T-helper 2 cell treated with Interferon-gamma antibody and Interleukin-4, amounts not matched to agents 100 ng/mL and 5 ng/mL, for 36 hours (primary cell): Measurements from ENCODE around the gene NEK2. TPM values are rescaled to one million over a fixed set of nuclear protein-coding genes. Genes with fewer than 3 reads are reported as not detected.

Experiments
- intact Hi-C: fragments of 100-400 bp; cut with micrococcal nuclease; formaldehyde crosslinking; loops from one replicate; pipeline ENCODE4 v1.15.1; 2023
- total RNA-seq: library from RNA; stranded (reverse); gene quantifications from 2 replicates; pipeline ENCODE4 v1.2.3, GENCODE V29; 2022

NEK2 gene
- total RNA-seq, 1 donor from 2014 or later = 29.6 TPM

DNA sequence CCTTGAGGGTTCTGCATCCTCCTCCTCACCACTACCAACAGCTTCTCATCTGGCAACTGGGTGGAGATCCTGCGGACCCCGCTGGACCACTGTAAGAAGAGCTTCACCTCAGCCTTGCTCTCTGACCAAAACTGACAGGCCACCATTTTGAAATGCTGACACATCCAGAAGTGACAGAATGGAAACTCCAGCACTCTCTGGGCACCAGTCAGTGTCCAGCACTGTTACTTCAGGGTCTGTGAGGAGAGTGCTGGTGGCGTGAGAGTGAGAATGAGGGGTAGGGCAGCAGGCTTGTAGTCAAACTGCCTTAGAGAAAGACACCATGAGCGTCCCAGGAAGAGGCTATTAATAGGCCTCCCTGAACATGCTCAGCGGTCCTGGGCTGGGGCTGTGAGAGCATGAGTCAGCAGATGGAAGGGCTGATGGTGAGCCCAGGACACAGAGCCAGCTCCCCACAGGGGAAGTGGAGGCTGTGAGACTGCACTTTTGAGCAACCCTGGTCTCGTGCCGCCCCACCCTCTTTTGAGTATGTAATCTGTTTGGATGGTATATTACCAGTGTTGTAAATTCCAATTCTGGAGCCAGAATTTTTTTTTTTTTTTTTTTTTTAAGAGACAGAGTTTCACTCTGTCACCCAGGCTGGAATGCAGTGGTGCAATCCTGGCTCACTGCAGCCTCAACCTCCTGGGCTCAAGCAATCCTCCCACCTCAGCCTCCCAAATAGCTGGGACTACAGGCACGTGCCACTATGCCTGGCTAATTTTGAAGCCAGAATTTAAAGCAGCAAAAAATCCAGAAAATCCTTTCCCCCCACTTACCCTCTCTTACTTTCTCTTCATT, 62.1 kb downstream of the NEK2 start:
- intact Hi-C loops = no loop called here

DNA sequence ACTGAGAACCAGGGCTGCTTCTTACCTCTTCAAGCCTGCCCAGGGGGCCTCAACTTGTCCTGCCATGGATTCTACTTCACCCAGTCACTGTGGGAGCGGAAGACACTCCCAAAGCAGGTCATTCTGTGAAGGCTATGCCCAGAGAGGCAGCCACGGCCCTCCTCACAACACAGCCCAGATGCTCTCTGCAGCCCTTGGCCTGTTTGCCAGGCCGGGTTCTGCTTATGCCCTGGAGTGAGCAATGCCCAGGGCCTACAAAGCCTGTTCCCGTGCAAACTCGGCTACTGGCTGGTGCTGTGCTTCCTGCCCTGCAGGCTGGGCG, 62.7 kb downstream of the NEK2 start:
- intact Hi-C loops = no loop called here

Other genes with a start within 250 kb of the NEK2 start
- not detected in 2 replicates for gene RD3, start 183.5 kb downstream of the NEK2 start, total RNA-seq
- 11.5 and 12.7 TPM in 2 replicates for gene SLC30A1, start 96.5 kb downstream of the NEK2 start, total RNA-seq
- gene LPGAT1, start 155.1 kb upstream of the NEK2 start, total RNA-seq = 83.6 and 87.5 TPM in 2 replicates